GM21526 (cell line): Measurements from ENCODE around the gene FHIT.
"Not testable (repeated sequence)": the region's sequence is repeated elsewhere in the genome, so short reads cannot be mapped to it uniquely, and the experiment has no call there.

Source experiments
- ATAC-seq: cut with Tn5 transposase; IDR thresholded peaks from one replicate; pipeline ENCODE4 v1.9.1; 2021; ENCODE audit warnings: moderate library complexity; ENCODE audit not compliant: unreplicated experiment, low FRiP score

FHIT gene

GRCh38 chr3:61066800-61067199 is 184.5 kb downstream of the FHIT start:
- no peak for ATAC-seq

- ATAC-seq, result not testable (repeated sequence)
These were observed 185.0 kb downstream of the FHIT start for GRCh38 chr3:61066222-61066621.

GRCh38 chr3:61065451-61066011 is 185.7 kb downstream of the FHIT start:
- no peak for ATAC-seq

GRCh38 chr3:61061092-61061723 is 190.0 kb downstream of the FHIT start:
- no peak for ATAC-seq

- no peak for ATAC-seq
These were observed 190.8 kb downstream of the FHIT start for GRCh38 chr3:61060411-61060861.

- ATAC-seq, result no peak
These were observed 192.4 kb downstream of the FHIT start for GRCh38 chr3:61058836-61059235.

- no peak for ATAC-seq
These were observed 193.8 kb downstream of the FHIT start for GRCh38 chr3:61057464-61057863.

GRCh38 chr3:61055447-61055846 is 195.8 kb downstream of the FHIT start:
- ATAC-seq, result no peak

GRCh38 chr3:61053781-61054496 is 197.3 kb downstream of the FHIT start:
- ATAC-seq, result no peak

- no peak for ATAC-seq
These were observed 198.4 kb downstream of the FHIT start for GRCh38 chr3:61052851-61053250.

GRCh38 chr3:61051666-61052065 is 199.6 kb downstream of the FHIT start:
- no peak for ATAC-seq

GRCh38 chr3:61045169-61045568 is 206.1 kb downstream of the FHIT start:
- not testable (repeated sequence) for ATAC-seq

GRCh38 chr3:61043156-61043555 is 208.1 kb downstream of the FHIT start:
- ATAC-seq, result no peak

- no peak for ATAC-seq
These were observed 210.6 kb downstream of the FHIT start for GRCh38 chr3:61040618-61041017.

- no peak for ATAC-seq
These were observed 215.7 kb downstream of the FHIT start for GRCh38 chr3:61035573-61035972.

- ATAC-seq, result no peak
These were observed 218.3 kb downstream of the FHIT start for GRCh38 chr3:61032991-61033390.

- no peak for ATAC-seq
These were observed 219.7 kb downstream of the FHIT start for GRCh38 chr3:61031503-61031902.

GRCh38 chr3:61030469-61031035 is 220.7 kb downstream of the FHIT start:
- no peak for ATAC-seq

- ATAC-seq, result no peak
These were observed 222.1 kb downstream of the FHIT start for GRCh38 chr3:61029194-61029593.

- no peak for ATAC-seq
These were observed 232.4 kb downstream of the FHIT start for GRCh38 chr3:61018807-61019206.

- not testable (repeated sequence) for ATAC-seq
These were observed 234.2 kb downstream of the FHIT start for GRCh38 chr3:61017028-61017427.
